Adrenal gland (tissue), 5 donors: ENCODE results near the gene PIK3R2.

Experiments
- CTCF ChIP-seq, 6 experiments: fragments of 450-650 bp in 4 of 6; fragments of 200-600 bp in 2 of 6; sonication (generic) in 1 of 6; IDR thresholded peaks; 1 replicate in 5 of 6; 2 replicates in 1 of 6; pipeline versions ENCODE4 v1.5.1 to v1.8.0; 2016 to 2021; ENCODE audit warnings: antibody characterized with exemption in 6 of 6, mild to moderate bottlenecking in 2 of 6, moderate library complexity in 1 of 6
- POLR2A ChIP-seq, 2 donors: fragments of 450-650 bp; IDR thresholded peaks; one replicate each; pipeline ENCODE4 v1.6.1; 2017; ENCODE audit warnings: antibody characterized with exemption in 2 of 2, mild to moderate bottlenecking in 2 of 2, moderate library complexity in 1 of 2
- donor health status: DM: no; HTN: no; CAD: no.

GRCh38 chr19:18152817-18153555 lies at the start of gene PIK3R2:
- TF ChIP-seq POLR2A (IDR thresholded peaks at IDR 0.05): peak; percentile 32 to 81
- TF ChIP-seq CTCF (IDR thresholded peaks at IDR 0.05): no peak
